ENCODE data around the gene LTK. TPM values are rescaled to one million over a fixed set of nuclear protein-coding genes. Genes with fewer than 3 reads are reported as not detected.

Gene LTK
- polyA plus RNA-seq, 1 donor (not counting 4 experiments of a cell fraction or from before 2014, with no cell fraction given), result not detected

GRCh38 chr15:41484937-41485625, 28.5 kb downstream of the LTK start:
- Histone ChIP-seq H3K4me1 (ENCODE audit: control insufficient read depth, extremely low read depth, insufficient read depth, low read length) (no peaks in the 10 kb centered on the region), H3K36me3 (ENCODE audit: control insufficient read depth in 2 of 2, extremely low read depth in 1 of 2, insufficient read depth in 2 of 2, low read length in 2 of 2) (peaks cover 8% of the 10 kb centered on the region in 2 experiments), H3K79me2 (ENCODE audit: control insufficient read depth, insufficient read depth, low read length) (no peaks in the 10 kb centered on the region), H3K4me2 (ENCODE audit: control insufficient read depth, extremely low read depth, insufficient read depth, low read depth, low read length) (no peak overlapping the region), H3K9me3 (ENCODE audit: control insufficient read depth, low read depth, low read length) (no peaks in the 10 kb centered on the region), H3K9me1 (ENCODE audit: control insufficient read depth, extremely low read depth, insufficient read depth, low read length) (no peaks in the 10 kb centered on the region), H3K4me3 (ENCODE audit: control insufficient read depth in 2 of 3, extremely low read depth in 1 of 3, insufficient read depth in 2 of 3, low read depth in 1 of 3, low read length in 3 of 3) (no peak overlapping the region), H4K20me1 (ENCODE audit: control insufficient read depth, extremely low read depth, insufficient read depth, low read length) (no peaks in the 10 kb centered on the region), H3K27me3 (ENCODE audit: control insufficient read depth, extremely low read depth, insufficient read depth, low read length) (no peaks in the 10 kb centered on the region), H2AFZ (ENCODE audit: control insufficient read depth, low read length) (no peak overlapping the region), H3K27ac (ENCODE audit: control insufficient read depth, insufficient read depth, low read length) (no peak overlapping the region), H3K9ac (ENCODE audit: control insufficient read depth, extremely low read depth, insufficient read depth, low read length) (no peak overlapping the region)
- dilution Hi-C loops (cut with MboI; ENCODE audit: extremely low pct_ligation_motif_present, low sequenced_read_pairs), result no loop called here
- TF ChIP-seq EZH2 (IDR thresholded peaks at IDR 0.05; ENCODE audit: low read length) (no peak), CTCF (optimal IDR thresholded peaks at IDR 0.05 in 1 of 3, IDR thresholded peaks at IDR 0.05 in 1 of 3, conservative IDR thresholded peaks at IDR 0.05 in 1 of 3; ENCODE audit: extremely low read depth in 1 of 3, insufficient read depth in 2 of 3, low read length in 3 of 3) (no peak)
- DNase-seq (ENCODE audit: low read depth, low spot score) (no peak), FAIRE-seq (no peak)

GRCh38 chr15:41483519-41483918, 30.1 kb downstream of the LTK start:
- no peaks in the 10 kb centered on the region for H4K20me1 ChIP-seq (ENCODE audit: control insufficient read depth, extremely low read depth, insufficient read depth, low read length)
- no peak overlapping the region for H3K4me2 ChIP-seq (ENCODE audit: control insufficient read depth, extremely low read depth, insufficient read depth, low read depth, low read length)
- H3K9me1 ChIP-seq (ENCODE audit: control insufficient read depth, extremely low read depth, insufficient read depth, low read length), result no peaks in the 10 kb centered on the region
- no peaks in the 10 kb centered on the region for H3K9me3 ChIP-seq (ENCODE audit: control insufficient read depth, low read depth, low read length)
- no peaks in the 10 kb centered on the region for H3K79me2 ChIP-seq (ENCODE audit: control insufficient read depth, insufficient read depth, low read length)
- TF ChIP-seq EZH2 (IDR thresholded peaks at IDR 0.05; ENCODE audit: low read length) (no peak), CTCF (optimal IDR thresholded peaks at IDR 0.05 in 1 of 3, IDR thresholded peaks at IDR 0.05 in 1 of 3, conservative IDR thresholded peaks at IDR 0.05 in 1 of 3; ENCODE audit: extremely low read depth in 1 of 3, insufficient read depth in 2 of 3, low read length in 3 of 3) (no peak)
- H3K4me3 ChIP-seq (ENCODE audit: control insufficient read depth in 2 of 3, extremely low read depth in 1 of 3, insufficient read depth in 2 of 3, low read depth in 1 of 3, low read length in 3 of 3), result no peak overlapping the region
- dilution Hi-C loops (cut with MboI; ENCODE audit: extremely low pct_ligation_motif_present, low sequenced_read_pairs), result no loop called here
- H3K27me3 ChIP-seq (ENCODE audit: control insufficient read depth, extremely low read depth, insufficient read depth, low read length), result no peaks in the 10 kb centered on the region
- H3K9ac ChIP-seq (ENCODE audit: control insufficient read depth, extremely low read depth, insufficient read depth, low read length), result no peak overlapping the region
- peaks cover 13 to 16% of the 10 kb centered on the region in 2 experiments for H3K36me3 ChIP-seq (ENCODE audit: control insufficient read depth in 2 of 2, extremely low read depth in 1 of 2, insufficient read depth in 2 of 2, low read length in 2 of 2)
- FAIRE-seq, result no peak
- no peak for DNase-seq (ENCODE audit: low read depth, low spot score)
- no peak overlapping the region for H3K27ac ChIP-seq (ENCODE audit: control insufficient read depth, insufficient read depth, low read length)
- no peaks in the 10 kb centered on the region for H3K4me1 ChIP-seq (ENCODE audit: control insufficient read depth, extremely low read depth, insufficient read depth, low read length)
- H2AFZ ChIP-seq (ENCODE audit: control insufficient read depth, low read length), result no peak overlapping the region
